ENCODE data around the gene WSB1.

- no peak for TF ChIP-seq EZH2 (IDR thresholded peaks at IDR 0.05; ENCODE audit: borderline replicate concordance, low read depth, low read length, poor library complexity, severe bottlenecking)
- TF ChIP-seq CTCF (conservative IDR thresholded peaks at IDR 0.05; ENCODE audit: low read depth, low read length) = no peak
Observed at GRCh38 chr17:27326051-27326450, 32.1 kb downstream of the WSB1 start.

Data from A673 (cell line).